HCT116 (cell line): ENCODE results near the gene CCDC40.

ENCODE experiments used
- YY1 ChIP-seq: IDR thresholded peaks from 2 replicates; pipeline ENCODE4 v1.6.1; 2011; ENCODE audit warnings: low read length, low read depth, moderate library complexity, mild to moderate bottlenecking; ENCODE audit not compliant: insufficient replicate concordance; ENCODE audit errors: extremely low read depth
- TF ChIP-seq, protein P1 (sequence below), 3 experiments: fragments of 200-600 bp in 1 of 3; sonication (generic) in 1 of 3; IDR thresholded peaks in 2 of 3; conservative IDR thresholded peaks in 1 of 3; 2 replicates each; pipeline ENCODE4 v1.5.1; 2012 to 2017; ENCODE audit warnings: low read depth in 2 of 3, low read length in 2 of 3, antibody characterized with exemption in 1 of 3, borderline replicate concordance in 1 of 3, control low read depth in 1 of 3, mild to moderate bottlenecking in 1 of 3, mixed read lengths in 1 of 3, mixed run types in 1 of 3, moderate library complexity in 1 of 3; ENCODE audit not compliant: insufficient read depth in 1 of 3
- TF ChIP-seq, protein P2 (sequence below): IDR thresholded peaks from 2 replicates; pipeline ENCODE4 v1.6.1; 2012; ENCODE audit warnings: low read depth

DNA sequence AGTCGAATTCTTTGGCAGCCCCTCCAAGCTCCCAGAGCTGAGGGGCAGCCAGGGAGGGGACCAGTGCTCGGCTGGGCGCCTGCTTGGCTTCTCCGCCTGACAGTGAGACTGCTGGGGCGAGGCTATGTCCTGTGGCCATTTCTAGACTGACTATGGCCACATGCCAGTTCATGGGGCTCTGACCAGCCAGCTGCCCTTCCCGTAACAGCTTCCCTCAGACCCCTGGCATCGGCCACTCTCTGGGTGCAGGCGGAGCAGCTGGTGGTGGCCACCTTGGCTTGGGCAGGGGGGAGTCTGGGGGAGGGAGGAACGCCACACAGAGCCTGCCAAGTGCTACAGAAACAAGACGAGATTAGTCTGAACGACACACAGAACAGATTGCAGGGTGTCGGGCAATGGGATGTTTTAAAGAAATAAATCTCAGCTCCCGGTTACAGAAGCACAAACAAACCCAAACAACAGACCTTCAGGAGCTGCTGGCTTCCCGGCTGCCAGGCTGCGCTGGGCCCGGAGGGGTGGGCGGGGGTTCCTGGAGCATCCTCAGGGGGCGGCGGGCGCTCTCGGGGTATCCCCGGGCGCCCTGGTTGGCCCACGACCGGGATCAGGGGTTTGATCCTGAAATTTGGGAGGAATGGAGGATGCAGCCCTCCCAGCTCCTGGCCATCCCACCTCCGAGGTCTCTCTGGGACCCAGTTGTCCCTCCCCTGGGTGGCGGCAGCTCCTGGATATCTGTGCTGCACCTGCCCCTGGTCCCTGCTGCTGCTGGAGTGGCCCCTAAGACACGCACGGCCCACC is 35.3 kb upstream of the CCDC40 start:
- TF ChIP-seq YY1 = no peak
- TF ChIP-seq, protein P1, sequence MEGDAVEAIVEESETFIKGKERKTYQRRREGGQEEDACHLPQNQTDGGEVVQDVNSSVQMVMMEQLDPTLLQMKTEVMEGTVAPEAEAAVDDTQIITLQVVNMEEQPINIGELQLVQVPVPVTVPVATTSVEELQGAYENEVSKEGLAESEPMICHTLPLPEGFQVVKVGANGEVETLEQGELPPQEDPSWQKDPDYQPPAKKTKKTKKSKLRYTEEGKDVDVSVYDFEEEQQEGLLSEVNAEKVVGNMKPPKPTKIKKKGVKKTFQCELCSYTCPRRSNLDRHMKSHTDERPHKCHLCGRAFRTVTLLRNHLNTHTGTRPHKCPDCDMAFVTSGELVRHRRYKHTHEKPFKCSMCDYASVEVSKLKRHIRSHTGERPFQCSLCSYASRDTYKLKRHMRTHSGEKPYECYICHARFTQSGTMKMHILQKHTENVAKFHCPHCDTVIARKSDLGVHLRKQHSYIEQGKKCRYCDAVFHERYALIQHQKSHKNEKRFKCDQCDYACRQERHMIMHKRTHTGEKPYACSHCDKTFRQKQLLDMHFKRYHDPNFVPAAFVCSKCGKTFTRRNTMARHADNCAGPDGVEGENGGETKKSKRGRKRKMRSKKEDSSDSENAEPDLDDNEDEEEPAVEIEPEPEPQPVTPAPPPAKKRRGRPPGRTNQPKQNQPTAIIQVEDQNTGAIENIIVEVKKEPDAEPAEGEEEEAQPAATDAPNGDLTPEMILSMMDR (IDR thresholded peaks at IDR 0.05 in 2 of 3, conservative IDR thresholded peaks at IDR 0.05 in 1 of 3; ENCODE audit: borderline replicate concordance in 1 of 3, insufficient read depth in 1 of 3, low read depth in 2 of 3, low read length in 2 of 3) = no peak
- TF ChIP-seq, protein P2, sequence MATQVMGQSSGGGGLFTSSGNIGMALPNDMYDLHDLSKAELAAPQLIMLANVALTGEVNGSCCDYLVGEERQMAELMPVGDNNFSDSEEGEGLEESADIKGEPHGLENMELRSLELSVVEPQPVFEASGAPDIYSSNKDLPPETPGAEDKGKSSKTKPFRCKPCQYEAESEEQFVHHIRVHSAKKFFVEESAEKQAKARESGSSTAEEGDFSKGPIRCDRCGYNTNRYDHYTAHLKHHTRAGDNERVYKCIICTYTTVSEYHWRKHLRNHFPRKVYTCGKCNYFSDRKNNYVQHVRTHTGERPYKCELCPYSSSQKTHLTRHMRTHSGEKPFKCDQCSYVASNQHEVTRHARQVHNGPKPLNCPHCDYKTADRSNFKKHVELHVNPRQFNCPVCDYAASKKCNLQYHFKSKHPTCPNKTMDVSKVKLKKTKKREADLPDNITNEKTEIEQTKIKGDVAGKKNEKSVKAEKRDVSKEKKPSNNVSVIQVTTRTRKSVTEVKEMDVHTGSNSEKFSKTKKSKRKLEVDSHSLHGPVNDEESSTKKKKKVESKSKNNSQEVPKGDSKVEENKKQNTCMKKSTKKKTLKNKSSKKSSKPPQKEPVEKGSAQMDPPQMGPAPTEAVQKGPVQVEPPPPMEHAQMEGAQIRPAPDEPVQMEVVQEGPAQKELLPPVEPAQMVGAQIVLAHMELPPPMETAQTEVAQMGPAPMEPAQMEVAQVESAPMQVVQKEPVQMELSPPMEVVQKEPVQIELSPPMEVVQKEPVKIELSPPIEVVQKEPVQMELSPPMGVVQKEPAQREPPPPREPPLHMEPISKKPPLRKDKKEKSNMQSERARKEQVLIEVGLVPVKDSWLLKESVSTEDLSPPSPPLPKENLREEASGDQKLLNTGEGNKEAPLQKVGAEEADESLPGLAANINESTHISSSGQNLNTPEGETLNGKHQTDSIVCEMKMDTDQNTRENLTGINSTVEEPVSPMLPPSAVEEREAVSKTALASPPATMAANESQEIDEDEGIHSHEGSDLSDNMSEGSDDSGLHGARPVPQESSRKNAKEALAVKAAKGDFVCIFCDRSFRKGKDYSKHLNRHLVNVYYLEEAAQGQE = no peak
